K562 (cell line): ENCODE measurements around the gene ACSL3. TPM values are rescaled to one million over a fixed set of nuclear protein-coding genes. Genes with fewer than 3 reads are reported as not detected.

Experiments
- BRD4 ChIP-seq: fragments of 200-600 bp; sonication (generic); IDR thresholded peaks from 2 replicates; pipeline ENCODE4 v1.6.1; 2017; ENCODE audit warnings: inconsistent platforms
- CBFA2T3 ChIP-seq: fragments of 450-650 bp; IDR thresholded peaks from 2 replicates; pipeline ENCODE4 v1.6.1; 2017
- CC2D1A ChIP-seq: fragments of 450-650 bp; IDR thresholded peaks from 2 replicates; pipeline ENCODE4 v1.6.1; 2017; ENCODE audit warnings: mild to moderate bottlenecking
- DDX20 ChIP-seq: fragments of 450-650 bp; IDR thresholded peaks from 2 replicates; pipeline ENCODE4 v1.6.1; 2016; ENCODE audit warnings: missing genetic modification characterization, low read depth, mild to moderate bottlenecking, missing compliant biosample characterization, moderate library complexity
- EHMT2 ChIP-seq: fragments of 450-650 bp; IDR thresholded peaks from 2 replicates; pipeline ENCODE4 v1.6.1; 2018; ENCODE audit warnings: antibody characterized with exemption
- HIVEP1 ChIP-seq: fragments of 250-450 bp; sonication (Bioruptor Pico); IDR thresholded peaks from 2 replicates; pipeline ENCODE4 v1.4.0; 2020; ENCODE audit warnings: mild to moderate bottlenecking
- KLF16 ChIP-seq: IDR thresholded peaks from 2 replicates; pipeline ENCODE4 v1.6.1; 2016; ENCODE audit warnings: antibody characterized with exemption
- KLF6 ChIP-seq: fragments of 250-450 bp; sonication (Bioruptor Pico); IDR thresholded peaks from 2 replicates; pipeline ENCODE4 v1.4.0; 2020; ENCODE audit warnings: mild to moderate bottlenecking, moderate library complexity, borderline replicate concordance
- MGA ChIP-seq: fragments of 450-650 bp; IDR thresholded peaks from 2 replicates; pipeline ENCODE4 v1.6.1; 2016; ENCODE audit warnings: mild to moderate bottlenecking, moderate library complexity
- MTA1 ChIP-seq: fragments of 450-650 bp; IDR thresholded peaks from 2 replicates; pipeline ENCODE4 v1.6.1; 2017; ENCODE audit warnings: borderline replicate concordance
- MTA3 ChIP-seq: fragments of 450-650 bp; formaldehyde crosslinking; IDR thresholded peaks from 2 replicates; pipeline ENCODE4 v1.6.1; 2017; ENCODE audit warnings: mild to moderate bottlenecking, borderline replicate concordance
- POLR2H ChIP-seq: IDR thresholded peaks from 2 replicates; pipeline ENCODE4 v1.6.1; 2016; ENCODE audit warnings: missing genetic modification characterization, low read depth, mild to moderate bottlenecking, control low read depth, missing compliant biosample characterization, moderate library complexity
- SMARCC2 ChIP-seq: fragments of 450-650 bp; IDR thresholded peaks from 2 replicates; pipeline ENCODE4 v1.6.1; 2017; ENCODE audit warnings: antibody characterized with exemption, moderate library complexity, mild to moderate bottlenecking, low read depth
- SMARCE1 ChIP-seq: fragments of 450-650 bp; IDR thresholded peaks from 2 replicates; pipeline ENCODE4 v1.7.1; 2016; ENCODE audit warnings: mild to moderate bottlenecking
- SNRNP70 ChIP-seq: fragments of 200-400 bp; formaldehyde crosslinking; optimal IDR thresholded peaks from 2 replicates; pipeline ENCODE3; 2017; ENCODE audit warnings: low read depth, low read length
- TAF15 ChIP-seq: fragments of 200-400 bp; formaldehyde crosslinking; IDR thresholded peaks from 2 replicates; pipeline ENCODE4 v1.6.1; 2017; ENCODE audit warnings: mild to moderate bottlenecking, low read depth, low read length, moderate library complexity
- TRIM24 ChIP-seq, 2 experiments: fragments of 450-650 bp; IDR thresholded peaks; 2 replicates each; pipeline ENCODE4 v1.6.1; 2016
- ZNF175 ChIP-seq: fragments of 200-800 bp; sonication (Bioruptor generic); IDR thresholded peaks from 2 replicates; pipeline ENCODE4 v1.6.1; 2016; ENCODE audit warnings: low read depth, mild to moderate bottlenecking, missing genetic modification characterization, missing compliant biosample characterization
- ZNF76 ChIP-seq: fragments of 250-450 bp; sonication (Bioruptor Pico); IDR thresholded peaks from 2 replicates; pipeline ENCODE4 v1.4.0; 2020; ENCODE audit warnings: mild to moderate bottlenecking, moderate library complexity, borderline replicate concordance
- polyA plus RNA-seq, 8 experiments: library from polyadenylated mRNA; depleted of rRNA in 4 of 8; stranded (reverse) in 5 of 8; unstranded in 3 of 8; fragments of >200 nt; fragmentation: Nextera tagmentation in 2 of 8; fragmentation: Illumina TruSeq in 1 of 8; extraction: Ambion mirVana in 2 of 8; extraction: Trizol in 1 of 8; gene quantifications; 2 replicates each; pipeline versions ENCODE4 v1.2.1 to v1.2.3, GENCODE V29; 2011 to 2014; ENCODE audit warnings: inconsistent platforms in 1 of 8, missing spikeins in 1 of 8
- total RNA-seq, 7 experiments: library from RNA; depleted of rRNA in 6 of 7; stranded (reverse); fragments of >200 nt in 6 of 7; fragmentation: Illumina TruSeq in 2 of 7; extraction: Trizol in 2 of 7; gene quantifications; 2 replicates each; pipeline versions ENCODE4 v1.2.1 to v1.2.3, GENCODE V29; 2011 to 2021; ENCODE audit warnings: low replicate concordance in 1 of 7

ACSL3 gene
- total and polyA plus RNA-seq, 9 of the 15 experiments (the other 6 are each of a cell fraction or from before 2014, with no cell fraction given), result 21.3 to 123 (median 85.2) TPM

- TF ChIP-seq MGA (no peak), KLF6 (CRISPR knock-in tag) (no peak), TAF15 (no peak), ZNF175 (CRISPR knock-in tag) (no peak), SMARCC2 (0 out of 2 replicates have a peak, but pooled peaks have one; percentile 24), MTA1 (0 out of 2 replicates have a peak, but pooled peaks have one; percentile 21), SNRNP70 (no peak), HIVEP1 (CRISPR knock-in tag) (no peak), CBFA2T3 (peak; percentile 11; the same call in 1 of the 2 replicates), SMARCE1 (peak; percentile 76), MTA3 (0 out of 2 replicates have a peak, but pooled peaks have one; percentile 24), KLF16 (no peak), ZNF76 (CRISPR knock-in tag) (no peak), POLR2H (tag) (no peak), TRIM24 (IDR thresholded peaks at IDR 0.05) (peak in 1 of 2 experiments; percentile 43; a peak in 1 of 4 replicates), BRD4 (no peak), CC2D1A (peak; percentile 46; the same call in 1 of the 2 replicates), DDX20 (tag) (no peak), EHMT2 (peak; percentile 58)
These were observed 59.1 kb downstream of the ACSL3 start (continued) for GRCh38 chr2:222919841-222920526.
